ENCODE measurements around the gene NECTIN1.

The NECTIN1 gene

DNA sequence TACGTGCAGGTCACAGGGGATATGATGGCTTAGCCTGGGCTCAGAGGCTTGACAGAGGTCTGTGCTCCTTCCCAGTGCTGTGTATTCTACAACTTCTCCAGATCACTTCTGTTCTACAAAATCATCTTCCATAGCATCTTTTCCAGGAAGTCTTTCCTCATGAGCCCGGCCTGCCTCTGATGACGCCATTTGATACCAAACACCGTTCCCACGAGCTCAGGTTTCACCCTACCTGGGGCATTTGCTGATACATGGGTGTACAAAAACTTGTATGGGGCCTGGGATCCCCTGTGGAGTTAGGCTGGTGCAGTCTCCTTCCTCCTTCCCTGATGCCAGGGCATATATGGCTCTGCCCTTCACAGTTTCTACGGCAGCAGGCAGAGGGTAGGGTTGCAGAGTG is 78.7 kb downstream of the NECTIN1 start:
- DNase-seq (ENCODE audit: low read depth): no peak
- H3K4me3 ChIP-seq (ENCODE audit: low read depth, low read length): no peak overlapping the region
- TF ChIP-seq, protein P1, sequence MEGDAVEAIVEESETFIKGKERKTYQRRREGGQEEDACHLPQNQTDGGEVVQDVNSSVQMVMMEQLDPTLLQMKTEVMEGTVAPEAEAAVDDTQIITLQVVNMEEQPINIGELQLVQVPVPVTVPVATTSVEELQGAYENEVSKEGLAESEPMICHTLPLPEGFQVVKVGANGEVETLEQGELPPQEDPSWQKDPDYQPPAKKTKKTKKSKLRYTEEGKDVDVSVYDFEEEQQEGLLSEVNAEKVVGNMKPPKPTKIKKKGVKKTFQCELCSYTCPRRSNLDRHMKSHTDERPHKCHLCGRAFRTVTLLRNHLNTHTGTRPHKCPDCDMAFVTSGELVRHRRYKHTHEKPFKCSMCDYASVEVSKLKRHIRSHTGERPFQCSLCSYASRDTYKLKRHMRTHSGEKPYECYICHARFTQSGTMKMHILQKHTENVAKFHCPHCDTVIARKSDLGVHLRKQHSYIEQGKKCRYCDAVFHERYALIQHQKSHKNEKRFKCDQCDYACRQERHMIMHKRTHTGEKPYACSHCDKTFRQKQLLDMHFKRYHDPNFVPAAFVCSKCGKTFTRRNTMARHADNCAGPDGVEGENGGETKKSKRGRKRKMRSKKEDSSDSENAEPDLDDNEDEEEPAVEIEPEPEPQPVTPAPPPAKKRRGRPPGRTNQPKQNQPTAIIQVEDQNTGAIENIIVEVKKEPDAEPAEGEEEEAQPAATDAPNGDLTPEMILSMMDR (IDR thresholded peaks at IDR 0.05; ENCODE audit: low read depth, low read length): no peak
- TF ChIP-seq MYC (IDR thresholded peaks at IDR 0.05; ENCODE audit: low read depth, low read length): no peak
- TF ChIP-seq, protein P2, sequence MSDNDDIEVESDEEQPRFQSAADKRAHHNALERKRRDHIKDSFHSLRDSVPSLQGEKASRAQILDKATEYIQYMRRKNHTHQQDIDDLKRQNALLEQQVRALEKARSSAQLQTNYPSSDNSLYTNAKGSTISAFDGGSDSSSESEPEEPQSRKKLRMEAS (IDR thresholded peaks at IDR 0.05; ENCODE audit: low read depth, low read length): no peak
- no peak for TF ChIP-seq POLR2A (IDR thresholded peaks at IDR 0.05; ENCODE audit: extremely low read depth, insufficient read length)

DNA sequence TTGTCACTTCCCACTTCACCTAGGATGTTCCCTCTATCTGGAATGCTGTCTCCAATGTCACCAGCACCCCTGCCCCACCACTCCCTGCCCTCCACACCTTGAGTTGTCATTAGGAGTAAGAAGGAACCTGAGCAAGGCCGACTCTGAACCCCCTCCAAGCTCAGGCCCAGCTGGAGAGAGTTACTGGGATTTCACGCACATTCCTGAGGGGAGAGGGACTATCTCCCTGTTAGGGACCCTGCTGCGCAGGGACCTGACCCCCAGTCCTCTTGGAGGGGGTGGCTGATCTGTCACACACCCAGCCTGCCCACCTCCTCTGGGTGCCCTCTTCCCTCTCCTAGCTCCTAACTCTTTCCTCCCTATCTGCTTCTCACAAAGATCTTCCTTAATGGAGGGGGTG is 81.7 kb downstream of the NECTIN1 start:
- no peak overlapping the region for H3K4me3 ChIP-seq (ENCODE audit: low read depth, low read length)

DNA sequence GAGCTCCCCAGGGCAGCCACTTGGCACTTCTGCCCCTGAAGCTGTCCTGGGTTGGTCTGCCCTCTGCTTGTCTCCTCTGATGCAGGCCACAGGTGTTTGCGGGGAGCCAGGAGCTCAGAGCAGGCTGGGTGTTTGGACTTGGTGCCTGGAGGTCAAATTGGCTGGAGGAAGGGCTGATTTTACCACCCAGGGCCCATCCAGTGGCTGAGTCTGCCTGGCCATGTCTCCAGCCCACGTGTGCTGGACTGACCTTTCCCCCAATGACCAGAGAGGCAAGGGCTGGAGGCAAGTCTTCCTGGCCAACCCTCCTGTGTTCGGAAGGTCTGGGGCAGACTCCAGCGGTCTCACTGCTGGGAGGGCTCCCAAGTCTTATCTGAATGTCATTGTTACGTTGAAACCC is 84.0 kb downstream of the NECTIN1 start:
- DNase-seq (ENCODE audit: low read depth): no peak
- H3K4me3 ChIP-seq (ENCODE audit: low read depth, low read length): no peak overlapping the region
- TF ChIP-seq MYC (IDR thresholded peaks at IDR 0.05; ENCODE audit: low read depth, low read length) (no peak), POLR2A (IDR thresholded peaks at IDR 0.05; ENCODE audit: extremely low read depth, insufficient read length) (no peak)
- TF ChIP-seq, protein P2 (IDR thresholded peaks at IDR 0.05; ENCODE audit: low read depth, low read length): no peak
- TF ChIP-seq, protein P1 (IDR thresholded peaks at IDR 0.05; ENCODE audit: low read depth, low read length): no peak

More for the DNA sequence above, 81.7 kb downstream of the NECTIN1 start:
- TF ChIP-seq, protein P1 (IDR thresholded peaks at IDR 0.05; ENCODE audit: low read depth, low read length): no peak
- TF ChIP-seq POLR2A (IDR thresholded peaks at IDR 0.05; ENCODE audit: extremely low read depth, insufficient read length) (no peak), MYC (IDR thresholded peaks at IDR 0.05; ENCODE audit: low read depth, low read length) (no peak)
- TF ChIP-seq, protein P2 (IDR thresholded peaks at IDR 0.05; ENCODE audit: low read depth, low read length): no peak
- no peak for DNase-seq (ENCODE audit: low read depth)

DNA sequence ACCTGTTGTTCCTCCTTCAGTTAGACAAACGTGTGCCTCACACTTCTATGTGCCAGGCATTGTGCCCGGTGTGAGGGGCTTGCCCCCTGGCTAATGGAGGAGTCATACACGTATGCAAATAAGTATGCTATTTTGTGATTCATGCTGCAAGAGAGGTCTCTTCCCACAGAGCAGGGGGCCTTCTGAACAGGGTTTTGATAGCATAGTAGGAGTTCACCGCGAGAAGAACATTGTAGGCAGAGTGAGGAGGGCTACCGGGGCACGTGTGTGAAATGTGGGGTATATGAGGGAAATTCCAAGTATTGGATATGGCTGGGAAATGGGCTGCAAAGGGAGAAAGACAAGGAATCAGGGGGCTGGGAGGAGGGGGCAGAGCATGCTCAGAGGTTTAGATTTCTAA is 84.5 kb downstream of the NECTIN1 start:
- TF ChIP-seq MYC (IDR thresholded peaks at IDR 0.05; ENCODE audit: low read depth, low read length) (no peak), POLR2A (IDR thresholded peaks at IDR 0.05; ENCODE audit: extremely low read depth, insufficient read length) (no peak)
- TF ChIP-seq, protein P1 (IDR thresholded peaks at IDR 0.05; ENCODE audit: low read depth, low read length): no peak
- TF ChIP-seq, protein P2 (IDR thresholded peaks at IDR 0.05; ENCODE audit: low read depth, low read length): no peak
- H3K4me3 ChIP-seq (ENCODE audit: low read depth, low read length): no peak overlapping the region
- no peak for DNase-seq (ENCODE audit: low read depth)

DNA sequence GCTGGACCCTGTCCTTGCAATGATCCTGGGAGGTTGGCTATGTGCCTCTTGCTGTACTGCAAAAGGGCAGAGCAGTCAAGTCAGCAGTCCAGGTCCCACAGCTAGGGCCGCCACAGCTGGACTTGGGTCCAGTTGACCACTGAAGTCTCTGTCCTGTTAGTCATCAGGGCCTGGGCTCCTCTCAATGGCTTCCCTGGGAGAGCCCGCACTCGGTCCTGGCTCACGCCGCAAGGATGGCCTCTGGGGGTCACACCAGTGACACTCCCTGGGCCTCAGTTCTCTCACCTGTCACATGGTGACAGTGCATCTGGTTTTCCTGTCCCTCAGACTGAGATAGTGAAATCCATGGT is 85.1 kb downstream of the NECTIN1 start:
- no peak for TF ChIP-seq MYC (IDR thresholded peaks at IDR 0.05; ENCODE audit: low read depth, low read length)
- no peak for TF ChIP-seq POLR2A (IDR thresholded peaks at IDR 0.05; ENCODE audit: extremely low read depth, insufficient read length)
- TF ChIP-seq, protein P2 (IDR thresholded peaks at IDR 0.05; ENCODE audit: low read depth, low read length): no peak
- TF ChIP-seq, protein P1 (IDR thresholded peaks at IDR 0.05; ENCODE audit: low read depth, low read length): no peak
- no peak for DNase-seq (ENCODE audit: low read depth)
- no peak overlapping the region for H3K4me3 ChIP-seq (ENCODE audit: low read depth, low read length)
